ENCODE measurements around the gene CHRNA9. TPM values are rescaled to one million over a fixed set of nuclear protein-coding genes. Genes with fewer than 3 reads are reported as not detected.
"Not testable (repeated sequence)": the region's sequence is repeated elsewhere in the genome, so short reads cannot be mapped to it uniquely, and the experiment has no call there.

The CHRNA9 gene, protein sequence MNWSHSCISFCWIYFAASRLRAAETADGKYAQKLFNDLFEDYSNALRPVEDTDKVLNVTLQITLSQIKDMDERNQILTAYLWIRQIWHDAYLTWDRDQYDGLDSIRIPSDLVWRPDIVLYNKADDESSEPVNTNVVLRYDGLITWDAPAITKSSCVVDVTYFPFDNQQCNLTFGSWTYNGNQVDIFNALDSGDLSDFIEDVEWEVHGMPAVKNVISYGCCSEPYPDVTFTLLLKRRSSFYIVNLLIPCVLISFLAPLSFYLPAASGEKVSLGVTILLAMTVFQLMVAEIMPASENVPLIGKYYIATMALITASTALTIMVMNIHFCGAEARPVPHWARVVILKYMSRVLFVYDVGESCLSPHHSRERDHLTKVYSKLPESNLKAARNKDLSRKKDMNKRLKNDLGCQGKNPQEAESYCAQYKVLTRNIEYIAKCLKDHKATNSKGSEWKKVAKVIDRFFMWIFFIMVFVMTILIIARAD
- total RNA-seq = not detected
- long read RNA-seq = 0 reads

DNA sequence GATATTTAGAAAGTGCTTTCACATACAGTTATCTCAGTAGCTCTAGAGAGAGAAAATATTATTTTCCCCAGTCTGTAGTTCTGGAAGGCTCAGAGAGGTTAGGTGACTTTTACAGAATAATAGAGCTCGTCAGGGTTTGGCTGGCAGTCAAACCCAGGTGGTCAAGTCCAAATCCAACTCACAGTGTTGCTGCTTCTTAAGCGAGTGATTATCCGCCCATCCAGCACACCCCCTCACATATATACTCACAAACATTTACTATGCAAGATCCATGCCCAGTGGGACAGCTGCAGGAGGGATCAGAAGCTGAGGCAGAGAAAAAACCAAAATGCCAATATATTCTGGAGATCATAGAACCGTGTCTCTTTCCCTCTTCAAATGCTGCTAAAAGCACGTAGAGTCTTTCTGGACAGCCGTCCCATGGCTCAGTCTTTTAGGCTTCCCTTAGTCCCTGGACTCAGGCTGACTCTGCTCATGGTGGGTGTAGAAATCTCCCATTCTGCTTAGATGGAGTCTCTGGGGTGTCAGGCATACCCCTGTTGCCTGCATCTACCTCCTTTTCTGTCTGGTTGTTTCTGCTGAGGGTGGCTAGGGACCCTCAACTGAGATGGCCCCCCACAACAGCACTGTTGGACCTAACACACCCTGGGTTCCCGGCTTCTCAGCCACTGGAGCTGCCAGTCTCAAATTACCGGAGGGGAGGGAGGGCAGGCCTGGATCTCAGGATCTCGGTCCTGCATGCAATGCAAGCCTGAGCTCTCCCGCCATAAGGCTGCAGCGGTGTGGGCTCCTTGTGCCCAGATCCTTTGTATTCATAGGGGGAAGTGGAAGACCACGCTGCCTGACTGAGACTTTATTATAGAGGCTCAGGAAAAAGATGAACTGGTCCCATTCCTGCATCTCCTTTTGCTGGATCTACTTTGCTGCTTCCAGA is at the start of gene CHRNA9:
Gene CHRNA9, plus strand, starts transcription at position 743 of the 934 bp plus-strand sequence. Its CDS starts 135 bp downstream, at position 878.
- TF ChIP-seq, protein P1, sequence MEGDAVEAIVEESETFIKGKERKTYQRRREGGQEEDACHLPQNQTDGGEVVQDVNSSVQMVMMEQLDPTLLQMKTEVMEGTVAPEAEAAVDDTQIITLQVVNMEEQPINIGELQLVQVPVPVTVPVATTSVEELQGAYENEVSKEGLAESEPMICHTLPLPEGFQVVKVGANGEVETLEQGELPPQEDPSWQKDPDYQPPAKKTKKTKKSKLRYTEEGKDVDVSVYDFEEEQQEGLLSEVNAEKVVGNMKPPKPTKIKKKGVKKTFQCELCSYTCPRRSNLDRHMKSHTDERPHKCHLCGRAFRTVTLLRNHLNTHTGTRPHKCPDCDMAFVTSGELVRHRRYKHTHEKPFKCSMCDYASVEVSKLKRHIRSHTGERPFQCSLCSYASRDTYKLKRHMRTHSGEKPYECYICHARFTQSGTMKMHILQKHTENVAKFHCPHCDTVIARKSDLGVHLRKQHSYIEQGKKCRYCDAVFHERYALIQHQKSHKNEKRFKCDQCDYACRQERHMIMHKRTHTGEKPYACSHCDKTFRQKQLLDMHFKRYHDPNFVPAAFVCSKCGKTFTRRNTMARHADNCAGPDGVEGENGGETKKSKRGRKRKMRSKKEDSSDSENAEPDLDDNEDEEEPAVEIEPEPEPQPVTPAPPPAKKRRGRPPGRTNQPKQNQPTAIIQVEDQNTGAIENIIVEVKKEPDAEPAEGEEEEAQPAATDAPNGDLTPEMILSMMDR (IDR thresholded peaks at IDR 0.05) = no peak
- no peak for TF ChIP-seq POLR2A (IDR thresholded peaks at IDR 0.05)
- no peak for ATAC-seq
- H3K9me3 ChIP-seq = no peaks in the 10 kb centered on the region
- H3K27me3 ChIP-seq = no peaks in the 10 kb centered on the region
- no peak for DNase-seq
- H3K4me3 ChIP-seq = no peak within 1 kb of the TSS
- H3K36me3 ChIP-seq = no peaks in the 10 kb centered on the region
- WGBS (ENCODE audit: insufficient coverage, low coverage, low lambda C conversion rate, missing lambda C conversion rate) = 74% methylated on average over 5 of the region's 12 CpGs
- H3K4me1 ChIP-seq = peaks cover 0 to 8% (median 1%) of the 10 kb centered on the region in 4 donors
- H3K27ac ChIP-seq = no peak within 1 kb of the TSS
- intact Hi-C loops (cut with DNase I) = no loop called here

DNA sequence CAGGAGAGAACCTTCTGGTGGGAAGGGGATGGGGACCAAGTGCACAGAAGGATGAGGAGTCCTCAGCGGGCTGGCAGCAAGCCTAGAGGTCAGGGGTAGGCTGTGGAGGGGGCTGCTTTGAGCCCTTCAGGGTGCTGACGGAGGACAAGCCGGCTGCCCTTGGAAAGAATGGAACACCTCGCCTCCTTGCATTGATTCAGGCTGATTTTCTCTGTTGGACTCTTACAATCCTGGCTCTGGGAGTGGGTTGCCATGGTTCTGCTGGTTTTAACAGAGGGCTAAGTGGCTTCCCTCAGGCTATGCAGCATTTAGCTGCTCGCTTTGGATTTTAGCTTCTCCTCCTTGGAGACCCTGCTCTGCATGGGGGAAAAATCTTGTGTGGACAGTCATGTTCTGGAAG is 49.4 kb upstream of the CHRNA9 start:
- DNase-seq = no peak
- no peaks in the 10 kb centered on the region for H3K36me3 ChIP-seq
- H3K4me1 ChIP-seq = no peaks in the 10 kb centered on the region
- TF ChIP-seq POLR2A (IDR thresholded peaks at IDR 0.05) = no peak
- TF ChIP-seq, protein P1 (IDR thresholded peaks at IDR 0.05) = no peak
- no peak overlapping the region for H3K27ac ChIP-seq
- H3K4me3 ChIP-seq = no peak overlapping the region
- ATAC-seq = no peak
- H3K27me3 ChIP-seq = no peaks in the 10 kb centered on the region
- WGBS (ENCODE audit: insufficient coverage, low coverage, low lambda C conversion rate, missing lambda C conversion rate) = 57% methylated on average over 1 of the region's 5 CpGs
- no peaks in the 10 kb centered on the region for H3K9me3 ChIP-seq
- intact Hi-C loops (cut with DNase I) = no loop called here

DNA sequence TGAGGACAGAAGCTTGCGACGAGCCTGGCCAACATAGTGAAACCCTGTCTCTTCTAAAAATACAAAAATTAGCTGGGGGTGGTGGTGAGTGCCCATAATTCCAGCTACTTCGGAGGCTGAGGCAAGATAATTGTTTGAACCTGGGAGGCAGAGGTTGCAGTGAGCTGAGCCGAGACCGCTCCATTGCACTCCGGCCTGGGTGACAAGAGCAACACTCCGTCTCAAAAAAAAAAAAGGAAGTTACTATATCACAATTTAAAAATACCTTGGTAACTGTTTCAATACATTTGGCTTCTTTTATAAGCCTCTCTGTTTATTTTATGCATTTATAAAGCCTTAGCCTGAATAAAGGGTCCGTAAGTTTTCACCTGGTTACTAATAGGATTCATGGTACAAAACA is 46.6 kb upstream of the CHRNA9 start:
- H3K27me3 ChIP-seq = no peaks in the 10 kb centered on the region
- H3K36me3 ChIP-seq = no peaks in the 10 kb centered on the region
- TF ChIP-seq, protein P1 (IDR thresholded peaks at IDR 0.05) = no peak
- no peak for TF ChIP-seq POLR2A (IDR thresholded peaks at IDR 0.05)
- WGBS (ENCODE audit: insufficient coverage, low coverage, low lambda C conversion rate, missing lambda C conversion rate) = 89% methylated on average over 5 of the region's 8 CpGs
- intact Hi-C loops (cut with DNase I) = no loop called here
- no peak overlapping the region for H3K4me3 ChIP-seq
- no peak for ATAC-seq
- H3K9me3 ChIP-seq = no peaks in the 10 kb centered on the region
- H3K4me1 ChIP-seq = no peaks in the 10 kb centered on the region
- H3K27ac ChIP-seq = no peak overlapping the region
- no peak for DNase-seq

DNA sequence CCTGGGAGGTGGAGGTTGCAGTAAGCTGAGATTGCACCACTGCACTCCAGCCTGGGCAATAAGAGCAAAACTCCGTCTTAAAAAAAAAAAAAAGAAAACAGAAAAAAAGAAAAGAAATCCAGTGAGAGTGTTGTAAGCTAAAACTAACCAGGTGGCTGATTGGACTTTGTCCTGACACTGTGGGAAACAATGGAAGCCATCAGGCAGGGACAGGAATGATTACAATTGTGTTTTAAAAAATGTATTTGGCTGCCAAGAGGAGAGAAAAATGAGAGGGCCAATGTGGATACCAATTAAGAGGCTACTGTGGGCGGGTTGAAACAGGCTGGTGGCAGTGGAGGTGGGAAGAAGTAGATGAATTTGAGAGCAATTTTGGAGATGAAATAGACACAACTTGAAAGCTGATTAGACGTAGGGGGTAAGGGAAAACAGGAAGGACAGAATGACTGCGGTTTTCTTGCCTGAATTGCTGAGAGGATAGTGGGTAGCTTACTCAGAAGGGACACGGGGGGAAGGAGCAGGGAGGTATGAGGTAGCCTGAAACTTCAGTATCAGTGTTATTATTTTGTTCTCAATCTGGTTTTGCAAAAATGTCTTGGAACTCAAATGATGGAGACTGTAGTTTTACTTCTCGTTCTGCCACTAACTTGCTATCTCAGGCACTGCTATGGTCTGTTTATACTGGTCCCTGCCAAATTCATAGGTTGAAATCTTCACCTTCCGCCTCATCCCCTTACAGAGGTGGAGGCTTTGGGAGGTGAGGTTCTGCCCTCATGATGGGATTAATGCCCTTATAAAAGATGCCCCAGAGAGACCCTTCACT is 45.6 kb upstream of the CHRNA9 start:
- WGBS (ENCODE audit: insufficient coverage, low coverage, low lambda C conversion rate, missing lambda C conversion rate) = 48% methylated on average over 7 of the region's 7 CpGs
- no peaks in the 10 kb centered on the region for H3K27me3 ChIP-seq
- no peak overlapping the region for H3K4me3 ChIP-seq
- H3K4me1 ChIP-seq = no peaks in the 10 kb centered on the region
- DNase-seq = no peak
- no peaks in the 10 kb centered on the region for H3K36me3 ChIP-seq
- no peaks in the 10 kb centered on the region for H3K9me3 ChIP-seq
- no peak for TF ChIP-seq POLR2A (IDR thresholded peaks at IDR 0.05)
- TF ChIP-seq, protein P1 (IDR thresholded peaks at IDR 0.05) = no peak
- intact Hi-C loops (cut with DNase I) = no loop called here
- no peak for ATAC-seq
- H3K27ac ChIP-seq = no peak overlapping the region

DNA sequence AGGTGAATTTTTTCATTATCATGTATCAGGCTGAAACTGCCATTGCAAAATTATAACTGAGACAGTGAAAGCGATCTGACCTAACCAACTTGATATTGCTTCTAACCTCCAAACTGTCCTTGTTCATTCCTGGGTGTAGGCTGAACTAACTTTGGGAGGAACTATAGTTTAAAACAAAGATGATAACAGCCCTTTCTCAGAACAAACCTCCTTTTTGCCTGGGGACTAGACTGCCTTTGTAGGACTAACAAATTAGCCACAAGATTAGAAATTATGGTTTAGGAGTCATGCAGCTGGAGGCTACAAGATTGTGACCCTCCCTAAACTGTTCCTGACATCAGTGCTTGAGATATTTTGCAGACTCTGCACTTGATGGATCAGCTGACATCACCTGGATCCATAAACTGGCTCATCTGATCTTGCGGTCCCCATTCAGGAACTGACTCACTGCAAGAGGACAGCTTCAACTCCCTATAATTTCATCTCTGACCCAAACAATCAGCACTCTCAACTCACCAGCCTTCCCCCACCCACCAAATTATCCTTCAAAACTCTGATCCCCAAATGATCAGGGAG is 44.4 kb upstream of the CHRNA9 start:
- DNase-seq; H3K27me3 ChIP-seq; H3K4me1 ChIP-seq; H3K36me3 ChIP-seq; H3K27ac ChIP-seq; H3K9me3 ChIP-seq; H3K4me3 ChIP-seq; intact Hi-C loops (cut with DNase I); ATAC-seq: not testable (repeated sequence)
- WGBS (ENCODE audit: insufficient coverage, low coverage, low lambda C conversion rate, missing lambda C conversion rate) = 54% methylated on average over 2 of the region's 2 CpGs

All from right lobe of liver (tissue), 6 donors.